NOMO-1 treated with dmso at 0.1 percent for 144 hours (cell line): ENCODE data around the gene CASP2.

Experiments used
- DNase-seq: peaks from one replicate; lab custom pipeline; 2025; ENCODE audit not compliant: unreplicated experiment; lab: John Stamatoyannopoulos, UW

CASP2 gene

DNA sequence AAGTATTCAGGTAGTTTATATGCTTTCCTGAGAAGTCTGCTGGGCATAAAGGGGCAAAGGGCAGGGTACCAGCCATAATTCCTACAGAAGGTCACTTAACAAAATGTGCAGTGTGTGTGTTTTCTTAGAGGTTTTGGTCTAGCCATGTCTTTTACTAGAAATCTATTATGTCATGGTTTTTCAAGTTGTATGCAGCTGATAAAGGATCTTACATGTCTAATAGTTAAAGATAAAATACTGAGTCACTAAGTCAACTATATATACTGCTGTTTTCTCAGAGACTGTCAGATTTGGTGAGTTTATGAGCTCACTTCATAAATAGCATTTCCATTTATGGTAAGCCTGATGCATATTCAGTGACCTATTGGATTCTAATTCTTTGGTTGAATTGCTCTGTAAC lies 7.7 kb downstream of the CASP2 start:
- DNase-seq: no peak

DNA sequence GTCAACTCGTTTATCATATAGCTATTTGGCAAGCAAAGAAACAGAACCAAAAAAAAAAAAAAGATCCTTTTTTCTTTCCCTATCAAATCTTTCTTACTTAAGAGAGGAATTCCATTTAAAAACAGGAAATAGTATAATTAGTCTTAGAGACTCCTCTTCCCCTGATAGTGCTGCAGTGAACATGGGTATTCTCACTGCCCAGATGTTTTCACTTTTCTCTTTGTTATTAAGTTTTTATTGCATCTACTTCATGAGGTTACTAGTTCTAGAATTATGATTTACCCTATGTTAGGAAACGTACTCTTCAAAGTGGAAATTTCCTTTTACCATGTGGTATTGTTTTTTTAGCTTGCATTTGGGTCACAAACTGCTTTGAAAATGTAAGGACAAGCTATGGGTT lies 8.5 kb downstream of the CASP2 start:
- DNase-seq: no peak

DNA sequence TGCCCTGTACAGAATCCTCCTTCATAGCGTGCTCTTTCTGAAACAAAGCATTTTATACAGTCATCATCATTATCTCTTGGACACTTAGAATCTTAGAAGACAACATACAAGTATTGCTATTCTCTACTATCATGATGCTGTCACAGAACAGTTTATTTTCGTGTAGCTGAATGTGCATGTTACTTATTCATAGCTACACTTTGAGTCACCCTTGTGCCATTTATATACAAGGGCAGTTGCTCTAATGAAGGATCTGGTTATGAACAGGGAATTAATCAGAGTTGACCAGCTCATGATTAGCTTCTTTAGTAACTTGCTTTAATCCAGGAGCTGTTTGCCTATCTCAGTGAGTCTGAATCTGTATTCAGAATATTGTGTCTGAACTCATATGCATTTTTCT lies 11.2 kb downstream of the CASP2 start:
- no peak for DNase-seq

- DNase-seq: no peak
Measured at GRCh38 chr7:143299840-143300239, 11.7 kb downstream of the CASP2 start.

DNA sequence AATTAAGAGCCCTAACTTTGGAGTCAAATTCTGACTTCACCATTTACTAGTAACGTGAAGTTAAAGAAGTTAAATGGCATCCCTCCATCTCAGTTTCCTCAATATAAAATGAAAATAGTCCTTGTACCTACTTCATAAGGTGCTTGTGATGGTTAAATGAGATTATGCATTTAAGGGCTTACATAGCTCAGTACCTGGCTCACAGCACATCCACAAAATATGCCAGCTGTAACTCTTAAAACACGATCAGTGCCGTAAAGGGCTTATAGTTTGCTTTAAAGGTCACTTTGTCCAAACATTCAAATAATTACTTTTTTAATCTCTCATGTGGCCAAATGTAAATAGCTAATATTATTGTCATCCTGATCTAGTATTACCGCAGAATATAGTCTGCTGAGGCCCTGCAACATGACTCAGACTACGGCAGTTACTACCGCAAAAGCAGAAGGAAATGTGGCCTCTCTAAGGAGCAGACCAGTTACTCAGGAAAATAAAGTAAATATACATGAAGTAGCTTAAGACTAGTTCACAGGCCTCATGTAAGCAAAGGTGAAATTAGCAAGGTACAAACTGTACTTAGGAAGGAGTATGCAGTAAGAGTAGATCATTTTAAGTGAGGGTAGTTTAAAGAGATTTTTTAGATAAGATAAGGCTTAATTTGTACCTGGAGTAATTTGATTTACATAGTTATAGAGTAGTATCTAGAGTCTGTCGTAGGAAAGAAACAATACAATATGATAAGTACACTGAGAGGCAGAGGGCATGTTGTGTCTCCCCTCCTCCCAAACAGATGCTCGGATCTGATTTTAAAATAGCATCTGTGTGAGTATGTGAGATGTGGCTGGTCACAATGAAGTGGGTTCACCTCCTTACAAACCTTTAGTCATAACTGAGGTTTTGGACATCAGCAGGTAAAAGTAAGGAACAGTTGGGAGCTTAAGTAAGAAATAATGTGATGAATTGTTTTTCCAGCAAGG lies 13.1 kb downstream of the CASP2 start:
- peak; percentile 42 for DNase-seq

GRCh38 chr7:143303733-143304132 lies 15.6 kb downstream of the CASP2 start:
- DNase-seq: no peak

- no peak for DNase-seq
Measured at GRCh38 chr7:143304938-143305337, 16.8 kb downstream of the CASP2 start.

GRCh38 chr7:143305423-143306070 lies 17.4 kb downstream of the CASP2 start:
- DNase-seq: no peak

DNA sequence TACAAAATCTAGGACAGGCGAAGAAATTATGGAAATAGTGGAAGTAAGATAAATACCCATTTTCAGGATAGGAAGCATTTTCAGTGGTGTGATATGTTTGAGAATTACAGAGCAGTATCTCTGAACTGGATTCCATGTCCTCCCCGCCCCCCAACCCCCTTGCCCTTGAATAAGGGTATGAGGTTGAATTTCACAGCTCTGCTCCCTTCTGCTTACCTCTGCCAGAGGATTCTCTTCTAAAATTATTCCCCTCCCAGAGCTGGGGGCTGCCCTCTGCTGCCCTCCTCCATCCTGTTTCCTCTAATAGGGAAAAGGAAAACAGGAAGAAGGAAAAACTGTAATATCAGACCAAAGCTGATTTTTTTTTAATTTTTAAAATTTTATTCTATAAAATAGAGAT lies 20.5 kb downstream of the CASP2 start:
- DNase-seq: no peak

- no peak for DNase-seq
Measured at GRCh38 chr7:143314127-143314526, 26.0 kb downstream of the CASP2 start.

DNA sequence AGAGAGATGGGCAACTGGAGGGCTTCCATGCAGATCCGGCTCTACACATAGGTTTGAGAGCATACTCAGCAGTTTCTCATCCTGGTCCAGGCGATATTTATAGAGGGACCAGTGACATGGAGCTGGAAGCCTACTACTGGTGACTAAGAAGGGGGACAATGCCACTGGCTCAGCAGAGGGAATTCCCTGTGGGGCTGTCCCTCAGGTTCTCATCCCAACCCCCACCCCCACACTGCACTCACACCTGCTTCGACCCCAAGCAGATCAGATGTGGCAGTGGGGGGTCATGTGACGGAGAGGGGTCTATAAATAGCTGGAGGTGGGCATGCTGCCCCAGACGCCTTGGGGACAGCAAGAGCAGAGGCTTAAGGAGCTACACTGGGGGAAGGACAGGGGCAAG lies 27.6 kb downstream of the CASP2 start, which contains the start of gene CLCN1:
TSS of gene CLCN1 (plus strand) at position 336 of the 400 bp plus-strand sequence. CDS start 102 bp downstream, outside the sequence.
- no peak for DNase-seq

- no peak for DNase-seq
Measured at GRCh38 chr7:143316492-143316891, 28.3 kb downstream of the CASP2 start.

- DNase-seq: no peak
Measured at GRCh38 chr7:143318661-143319060, 30.5 kb downstream of the CASP2 start.

- no peak for DNase-seq
Measured at GRCh38 chr7:143320620-143321019, 32.5 kb downstream of the CASP2 start.

GRCh38 chr7:143321242-143321641 lies 33.1 kb downstream of the CASP2 start:
- DNase-seq: no peak

DNA sequence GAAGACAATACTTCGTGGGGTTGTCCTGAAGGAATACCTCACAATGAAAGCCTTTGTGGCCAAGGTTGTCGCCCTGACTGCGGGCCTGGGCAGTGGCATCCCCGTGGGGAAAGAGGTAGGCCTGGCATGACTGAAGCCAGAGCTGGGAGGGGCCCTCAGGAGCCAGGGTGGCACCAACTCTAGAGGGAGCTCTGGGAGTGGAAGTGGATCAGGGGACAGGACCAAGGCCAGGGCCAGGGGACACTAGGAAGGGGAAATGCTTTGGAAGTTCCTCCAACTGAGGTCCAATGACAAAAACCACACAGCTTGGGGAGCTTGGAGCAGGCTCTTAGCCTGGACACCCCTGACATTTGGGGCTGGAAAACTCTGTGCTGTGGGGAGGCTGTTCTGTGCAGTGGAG lies 33.6 kb downstream of the CASP2 start:
- no peak for DNase-seq

GRCh38 chr7:143322760-143323633 lies 34.8 kb downstream of the CASP2 start:
- DNase-seq: no peak

- no peak for DNase-seq
Measured at GRCh38 chr7:143323653-143324052, 35.5 kb downstream of the CASP2 start.

GRCh38 chr7:143325240-143325639 lies 37.1 kb downstream of the CASP2 start:
- DNase-seq: no peak

DNA sequence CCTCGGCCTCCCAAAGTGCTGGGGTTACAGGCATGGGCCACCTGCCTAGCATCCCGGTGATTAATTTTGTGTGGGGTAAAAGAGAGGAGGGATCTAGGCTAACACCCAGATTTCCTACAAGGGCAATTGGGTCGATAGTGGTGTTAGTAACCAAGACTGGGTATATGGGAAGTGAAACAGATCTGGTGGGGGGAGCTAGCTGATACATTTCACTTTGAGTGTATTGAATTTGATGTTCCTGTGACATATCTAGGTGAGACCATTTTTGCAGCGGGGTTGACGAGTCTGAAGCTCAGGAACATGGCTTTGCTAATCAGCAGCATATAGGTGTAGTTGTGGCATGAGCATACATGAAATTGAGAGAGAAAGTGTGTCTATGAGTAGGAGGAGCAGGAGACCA lies 39.8 kb downstream of the CASP2 start:
- DNase-seq: no peak

GRCh38 chr7:143329471-143330170 lies 41.5 kb downstream of the CASP2 start:
- no peak for DNase-seq
